Colon (tissue), 2 donors: ENCODE results near the gene WHRN.

Experiments
- FAIRE-seq: peaks from 2 replicates; lab custom pipeline; 2012; peaks lifted over from hg19 to GRCh38; lab: Jason Lieb, UNC
- donor health status: control.
- donor health status: control.

The WHRN gene

DNA sequence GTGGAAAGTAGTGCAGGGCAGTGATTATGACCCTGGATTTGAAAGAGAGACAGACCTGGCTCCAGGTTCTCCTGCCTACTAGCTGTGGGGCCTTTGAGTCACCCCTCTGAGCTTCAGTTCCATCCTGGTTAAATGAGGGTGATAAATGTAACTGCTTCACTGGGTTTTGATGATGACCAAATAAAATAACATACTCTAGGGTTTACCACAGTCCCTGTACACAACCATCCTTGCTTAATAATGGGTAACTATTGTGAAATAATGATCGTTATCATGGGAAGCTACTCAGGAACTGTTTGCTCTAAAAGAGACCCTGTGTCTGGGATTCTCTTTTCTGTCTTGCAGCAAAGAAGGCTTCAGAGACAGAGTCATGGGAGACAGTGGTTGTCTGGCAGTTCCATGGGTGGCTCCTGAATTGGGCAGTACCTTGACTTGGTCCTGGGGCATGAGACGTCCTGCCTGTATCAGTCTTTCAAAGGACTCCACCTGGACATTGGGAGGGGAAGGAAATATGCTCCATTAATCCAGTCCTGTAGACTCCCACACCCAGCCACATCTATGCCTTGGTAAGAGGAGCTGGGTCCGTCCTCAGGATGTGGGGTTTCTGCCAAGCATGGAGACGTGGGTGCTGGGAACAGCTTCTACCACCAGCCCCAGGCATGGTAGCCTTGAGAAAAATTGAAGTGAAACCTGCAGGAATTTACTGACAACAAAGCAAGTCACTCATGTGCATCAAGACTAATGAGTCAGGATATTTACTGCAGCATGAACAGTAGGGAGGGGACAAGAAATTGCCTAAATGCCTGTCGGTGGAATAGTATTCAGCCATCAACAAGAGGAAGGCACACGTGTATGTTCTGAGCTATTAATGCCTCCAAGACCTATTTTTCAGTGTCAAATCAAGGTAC, 140.9 kb downstream of the WHRN start:
- no peak for FAIRE-seq

DNA sequence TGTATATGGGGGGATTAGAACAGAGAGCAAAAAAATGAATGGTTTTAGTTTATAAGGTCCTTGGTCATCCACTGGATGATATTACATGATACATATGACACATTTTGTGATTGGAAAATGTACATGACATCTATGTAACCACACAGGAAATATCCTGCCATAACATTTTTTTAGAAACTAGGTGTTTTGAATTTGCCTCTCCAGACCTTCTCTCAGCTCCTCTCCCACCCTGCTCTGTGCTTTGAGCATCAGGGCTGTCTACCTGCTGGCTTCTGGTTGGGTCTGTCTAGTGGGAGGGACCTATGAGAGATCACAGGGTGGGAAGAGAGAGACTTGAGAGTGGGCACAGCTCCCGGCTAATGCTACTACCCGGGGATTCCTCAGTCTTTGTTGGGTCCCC, 141.8 kb downstream of the WHRN start:
- FAIRE-seq: no peak

DNA sequence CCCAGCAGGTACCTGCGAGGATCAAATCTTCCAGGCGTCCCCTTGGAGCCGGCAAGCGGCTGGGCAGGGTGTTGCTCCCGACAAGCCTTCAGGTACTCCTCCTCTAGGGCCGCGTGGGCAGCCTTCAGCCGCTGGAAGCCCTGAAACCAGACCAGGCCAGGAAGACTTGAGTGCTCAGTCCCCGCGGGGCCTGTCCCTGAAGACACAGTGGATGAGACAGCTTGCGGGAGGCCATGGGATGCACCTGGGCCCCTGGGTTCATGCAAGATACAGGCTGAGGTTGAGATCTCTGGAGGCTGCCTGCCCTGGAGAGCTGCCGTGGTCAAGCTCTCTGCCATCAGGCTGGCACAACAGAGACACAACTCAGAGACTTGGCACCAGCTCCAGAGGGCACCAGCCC, 142.9 kb downstream of the WHRN start:
- FAIRE-seq: no peak

DNA sequence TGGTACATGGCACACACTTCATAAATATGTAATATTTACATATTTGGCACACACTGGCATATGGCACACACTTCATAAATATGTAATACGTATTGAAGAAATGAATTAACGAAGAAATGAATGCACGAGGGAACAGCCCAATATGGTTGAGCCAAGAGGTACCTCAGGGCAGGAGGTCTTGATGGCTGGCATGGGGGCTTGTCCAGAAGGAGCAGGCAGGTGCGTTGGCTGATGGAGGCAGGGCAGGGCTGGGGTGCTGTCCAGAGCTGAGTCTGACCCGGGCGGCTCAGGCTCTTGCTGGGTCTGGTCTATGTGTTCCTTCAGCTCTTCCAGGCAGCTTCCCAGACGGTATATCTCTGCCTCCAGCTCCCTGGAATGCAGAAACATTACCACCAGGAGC, 143.7 kb downstream of the WHRN start:
- FAIRE-seq: no peak

DNA sequence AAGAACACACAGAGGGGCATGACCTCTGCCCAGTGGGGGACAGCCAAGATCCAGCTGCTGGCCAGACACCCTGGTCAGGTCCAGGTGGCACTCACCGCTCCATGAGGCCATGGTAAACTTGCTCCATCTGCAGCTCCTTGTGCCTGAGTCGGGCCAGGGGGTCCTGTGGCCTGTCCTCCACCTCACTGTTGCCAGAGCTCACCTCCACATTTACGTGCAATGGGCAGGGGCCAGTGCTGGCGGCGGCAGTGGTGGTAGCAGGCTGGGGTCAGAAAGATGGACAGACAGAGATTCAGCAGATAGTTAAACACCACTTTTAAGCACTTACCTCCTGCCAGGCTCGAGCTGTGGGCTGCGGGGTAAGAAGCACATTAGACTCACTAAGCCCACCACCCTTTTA, 145.5 kb downstream of the WHRN start:
- FAIRE-seq: no peak

DNA sequence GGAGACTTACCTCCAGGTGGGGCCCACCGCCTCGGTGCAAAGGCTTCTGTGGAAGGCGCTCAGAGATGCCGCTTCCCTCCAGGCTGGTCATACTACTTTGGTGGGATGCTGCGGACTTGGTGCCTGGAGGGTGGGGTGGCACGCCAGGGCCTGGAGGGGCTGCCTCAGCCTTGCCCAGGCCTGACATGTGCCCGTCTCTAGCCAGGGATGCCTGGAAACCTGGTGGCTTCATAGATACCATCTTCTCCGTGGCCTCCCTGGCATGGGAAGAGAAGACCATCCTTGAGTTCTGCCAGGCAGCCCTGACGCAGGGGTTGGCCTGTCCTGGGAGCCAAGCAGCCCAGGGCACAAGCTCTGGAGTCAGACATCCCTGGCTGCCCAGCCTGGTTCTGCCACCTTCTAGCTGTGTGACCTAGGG, 147.4 kb downstream of the WHRN start:
- FAIRE-seq: no peak

DNA sequence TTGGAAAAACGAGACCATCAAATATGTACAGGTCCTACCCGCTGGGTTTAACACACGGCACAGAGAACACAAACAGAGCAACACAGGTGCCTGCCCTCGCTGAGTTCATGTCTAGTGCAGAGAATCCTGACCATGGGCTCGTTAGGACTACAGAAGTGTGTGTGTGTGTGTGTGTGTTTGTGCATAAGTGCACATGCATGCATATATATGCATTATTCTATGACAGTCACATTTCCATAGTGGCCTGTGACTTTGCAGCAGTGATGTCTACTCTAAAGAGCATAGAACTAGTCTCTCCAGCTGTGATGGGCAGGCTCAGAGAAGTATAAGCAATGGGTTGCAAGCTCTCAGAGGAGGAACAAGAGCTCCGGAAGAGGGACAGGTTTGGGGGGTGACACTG, 147.9 kb downstream of the WHRN start:
- FAIRE-seq: no peak

DNA sequence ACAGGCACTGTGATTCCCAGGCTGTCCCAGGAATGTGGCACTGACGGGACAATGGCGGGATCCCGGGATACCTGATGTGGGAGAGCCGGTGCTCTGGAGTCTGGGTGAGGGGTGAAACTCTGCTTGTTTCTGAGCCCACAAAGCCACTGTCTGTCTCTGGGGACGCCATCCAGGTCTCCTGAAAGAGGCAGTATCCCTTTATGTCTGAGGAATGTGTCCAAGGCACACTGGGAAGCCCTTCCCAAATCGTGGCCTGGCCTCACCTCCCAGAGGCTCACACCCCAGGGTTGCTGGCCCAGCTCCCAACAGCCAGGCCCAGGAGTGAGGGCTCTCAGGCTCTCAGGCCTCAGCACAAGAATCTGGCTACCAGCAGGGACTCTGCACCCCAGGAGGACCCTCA, 148.5 kb downstream of the WHRN start:
- no peak for FAIRE-seq

DNA sequence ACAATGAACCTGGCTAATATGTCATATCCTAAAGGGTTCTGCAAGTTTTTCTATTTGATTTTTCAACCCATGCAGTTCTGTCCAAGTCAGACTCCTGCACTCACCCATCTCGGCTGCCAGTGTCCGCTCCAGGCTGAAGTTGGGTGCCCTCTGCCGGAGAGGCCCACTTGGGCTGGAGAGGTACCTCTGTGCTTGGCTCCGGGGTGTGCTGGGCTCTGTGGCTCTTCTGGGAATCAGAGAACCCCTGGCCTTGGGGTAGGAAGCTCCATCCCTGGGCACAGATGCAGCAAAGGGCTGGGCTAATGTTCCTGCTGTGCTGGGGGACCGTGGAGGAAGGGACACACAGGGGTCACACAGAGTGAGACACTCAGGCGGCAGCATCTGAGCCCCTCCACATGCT, 149.5 kb downstream of the WHRN start:
- no peak for FAIRE-seq
